ENCODE data around the gene FAM78B. TPM values are rescaled to one million over a fixed set of nuclear protein-coding genes. Genes with fewer than 3 reads are reported as not detected.

FAM78B gene
- total and polyA plus RNA-seq, 2 experiments from 2014 or later, result 0.16 to 0.43 TPM

- Histone ChIP-seq H3K9ac (no peak overlapping the region), H4K20me1 (ENCODE audit: insufficient read depth) (no peaks in the 10 kb centered on the region), H3K9me2 (ENCODE audit: insufficient read depth) (no peaks in the 10 kb centered on the region), H3K9me3 (ENCODE audit: low read depth) (no peaks in the 10 kb centered on the region), H3K4me3 (peak overlapping the region; percentile 26), H3F3A (ENCODE audit: insufficient read depth) (no peaks in the 10 kb centered on the region), H3K36me3 (ENCODE audit: low read depth) (no peaks in the 10 kb centered on the region), H3K27me3 (replicated peaks; ENCODE audit: insufficient read depth) (peaks cover 35% of the 10 kb centered on the region), H3K79me2 (ENCODE audit: insufficient read depth) (no peaks in the 10 kb centered on the region), H3K4me2 (ENCODE audit: unreplicated experiment) (peak overlapping the region; percentile 39), H3K27ac (no peak overlapping the region), H2AFZ (no peak overlapping the region), H3K4me1 (ENCODE audit: insufficient read depth) (no peaks in the 10 kb centered on the region)
- in situ Hi-C loops (cut with MboI), result loop anchor here (25.0 kb wide), 1 partner anchor 453 kb away; no protein-coding TSS in a partner anchor
- WGBS, 2 experiments (ENCODE audit: low coverage in 1 of 2, low lambda C conversion rate in 2 of 2, missing lambda C conversion rate in 2 of 2), result 2 to 3% methylated on average over 48 to 51 of the region's 56 CpGs
- TF ChIP-seq EZH2phosphoT487 (IDR thresholded peaks at IDR 0.05; ENCODE audit: insufficient read depth, low read depth) (no peak), EZH2 (IDR thresholded peaks at IDR 0.05; ENCODE audit: insufficient read depth, poor library complexity, severe bottlenecking) (peak; percentile 87)
- DNase-seq, result peak; percentile 77
Observed at GRCh38 chr1:166164995-166165660, 1.7 kb downstream of the FAM78B start.

GRCh38 chr1:166164646-166164994 lies 2.2 kb downstream of the FAM78B start:
- no peak overlapping the region for H3K4me2 ChIP-seq (ENCODE audit: unreplicated experiment)
- H3F3A ChIP-seq (ENCODE audit: insufficient read depth), result no peaks in the 10 kb centered on the region
- H3K9me3 ChIP-seq (ENCODE audit: low read depth), result no peaks in the 10 kb centered on the region
- DNase-seq, result no peak
- H3K4me1 ChIP-seq (ENCODE audit: insufficient read depth), result no peaks in the 10 kb centered on the region
- H3K27me3 ChIP-seq (replicated peaks; ENCODE audit: insufficient read depth), result peaks cover 35% of the 10 kb centered on the region
- H3K27ac ChIP-seq, result no peak overlapping the region
- H3K36me3 ChIP-seq (ENCODE audit: low read depth), result no peaks in the 10 kb centered on the region
- H3K4me3 ChIP-seq, result no peak overlapping the region
- WGBS, 2 experiments (ENCODE audit: low coverage in 1 of 2, low lambda C conversion rate in 2 of 2, missing lambda C conversion rate in 2 of 2), result 21 to 29% methylated on average over 5 of the region's 5 CpGs
- H4K20me1 ChIP-seq (ENCODE audit: insufficient read depth), result no peaks in the 10 kb centered on the region
- no peaks in the 10 kb centered on the region for H3K79me2 ChIP-seq (ENCODE audit: insufficient read depth)
- no peak overlapping the region for H3K9ac ChIP-seq
- in situ Hi-C loops (cut with MboI), result loop anchor here (25.0 kb wide), 1 partner anchor 452 kb away; no protein-coding TSS in a partner anchor
- no peaks in the 10 kb centered on the region for H3K9me2 ChIP-seq (ENCODE audit: insufficient read depth)
- TF ChIP-seq EZH2phosphoT487 (IDR thresholded peaks at IDR 0.05; ENCODE audit: insufficient read depth, low read depth) (no peak), EZH2 (IDR thresholded peaks at IDR 0.05; ENCODE audit: insufficient read depth, poor library complexity, severe bottlenecking) (no peak)
- no peak overlapping the region for H2AFZ ChIP-seq

- Histone ChIP-seq H3K79me2 (ENCODE audit: insufficient read depth) (no peaks in the 10 kb centered on the region), H3K36me3 (ENCODE audit: low read depth) (no peaks in the 10 kb centered on the region), H3K27ac (no peak overlapping the region), H3F3A (ENCODE audit: insufficient read depth) (no peaks in the 10 kb centered on the region), H3K4me3 (no peak overlapping the region), H4K20me1 (ENCODE audit: insufficient read depth) (no peaks in the 10 kb centered on the region), H3K27me3 (replicated peaks; ENCODE audit: insufficient read depth) (peaks cover 24% of the 10 kb centered on the region), H3K4me1 (ENCODE audit: insufficient read depth) (no peaks in the 10 kb centered on the region), H2AFZ (no peak overlapping the region), H3K9me3 (ENCODE audit: low read depth) (no peaks in the 10 kb centered on the region), H3K9ac (no peak overlapping the region), H3K9me2 (ENCODE audit: insufficient read depth) (no peaks in the 10 kb centered on the region), H3K4me2 (ENCODE audit: unreplicated experiment) (no peak overlapping the region)
- DNase-seq, result no peak
- 46 to 63% methylated on average over 1 of the region's 1 CpG for whole genome bisulfite sequencing, 2 experiments (ENCODE audit: low coverage in 1 of 2, low lambda C conversion rate in 2 of 2, missing lambda C conversion rate in 2 of 2)
- no peak for TF ChIP-seq EZH2 (IDR thresholded peaks at IDR 0.05; ENCODE audit: insufficient read depth, poor library complexity, severe bottlenecking)
- no peak for TF ChIP-seq EZH2phosphoT487 (IDR thresholded peaks at IDR 0.05; ENCODE audit: insufficient read depth, low read depth)
- in situ Hi-C loops (cut with MboI), result loop anchor here (25.0 kb wide), 1 partner anchor 447 kb away; no protein-coding TSS in a partner anchor
Observed at GRCh38 chr1:166159656-166160055, 7.1 kb downstream of the FAM78B start.

- no peaks in the 10 kb centered on the region for H3K36me3 ChIP-seq (ENCODE audit: low read depth)
- no peak for DNase-seq
- H3K79me2 ChIP-seq (ENCODE audit: insufficient read depth), result no peaks in the 10 kb centered on the region
- H3K4me3 ChIP-seq, result no peak overlapping the region
- H3K27me3 ChIP-seq (replicated peaks; ENCODE audit: insufficient read depth), result 0 out of 2 replicates have a peak, but pooled peaks cover under 1% of the 10 kb centered on the region
- H2AFZ ChIP-seq, result no peak overlapping the region
- in situ Hi-C loops (cut with MboI), result loop anchor here (25.0 kb wide), 1 partner anchor 444 kb away; no protein-coding TSS in a partner anchor
- no peak for TF ChIP-seq EZH2 (IDR thresholded peaks at IDR 0.05; ENCODE audit: insufficient read depth, poor library complexity, severe bottlenecking)
- TF ChIP-seq EZH2phosphoT487 (IDR thresholded peaks at IDR 0.05; ENCODE audit: insufficient read depth, low read depth), result no peak
- no peaks in the 10 kb centered on the region for H4K20me1 ChIP-seq (ENCODE audit: insufficient read depth)
- H3K9ac ChIP-seq, result no peak overlapping the region
- no peak overlapping the region for H3K4me2 ChIP-seq (ENCODE audit: unreplicated experiment)
- H3F3A ChIP-seq (ENCODE audit: insufficient read depth), result no peaks in the 10 kb centered on the region
- no peaks in the 10 kb centered on the region for H3K9me3 ChIP-seq (ENCODE audit: low read depth)
- no peaks in the 10 kb centered on the region for H3K9me2 ChIP-seq (ENCODE audit: insufficient read depth)
- 33 to 56% methylated on average over 1 to 2 of the region's 3 CpGs for WGBS, 2 experiments (ENCODE audit: low coverage in 1 of 2, low lambda C conversion rate in 2 of 2, missing lambda C conversion rate in 2 of 2)
- H3K27ac ChIP-seq, result no peak overlapping the region
- no peaks in the 10 kb centered on the region for H3K4me1 ChIP-seq (ENCODE audit: insufficient read depth)
Observed at GRCh38 chr1:166156674-166157073, 10.1 kb downstream of the FAM78B start.
